ENCODE measurements around the gene AIFM3. TPM values are rescaled to one million over a fixed set of nuclear protein-coding genes. Genes with fewer than 3 reads are reported as not detected.

AIFM3 gene
- total and polyA plus RNA-seq, 2 donors (not counting 3 experiments of a cell fraction or from before 2014, with no cell fraction given) = 0.15 TPM; not detected in 1

GRCh38 chr22:21009638-21010425 is 42.8 kb downstream of the AIFM3 start:
- POLR2A ChIA-PET = no interaction called here
- peak; percentile 51 for DNase-seq (ENCODE audit: low read depth, low spot score)

More at GRCh38 chr22:21009638-21010425, 42.8 kb downstream of the AIFM3 start:
- intact Hi-C loops (cut with micrococcal nuclease) (no loop called here), dilution Hi-C loops (cut with MboI; ENCODE audit: extremely low pct_ligation_motif_present, low sequenced_read_pairs) (no loop called here)
- no peak overlapping the region for H3K4me2 ChIP-seq (ENCODE audit: insufficient read depth, low read length)
- CTCF ChIA-PET = interaction anchor here (1.0 kb wide), 1 partner anchor 124 kb away, joined by 3 read pairs; no protein-coding TSS in a partner anchor
- no peak overlapping the region for H3K9ac ChIP-seq (replicated peaks; ENCODE audit: extremely low read depth, insufficient read depth, low read length)
- no peaks in the 10 kb centered on the region for H3K36me3 ChIP-seq (ENCODE audit: control insufficient read depth in 2 of 2, extremely low read depth in 1 of 2, insufficient read depth in 2 of 2, low read length in 2 of 2)
- TF ChIP-seq MYC (IDR thresholded peaks at IDR 0.05; ENCODE audit: low read depth, low read length) (no peak), POLR2AphosphoS5 (IDR thresholded peaks at IDR 0.05; ENCODE audit: insufficient read depth, low read depth, low read length) (no peak), EZH2 (IDR thresholded peaks at IDR 0.05; ENCODE audit: borderline replicate concordance, low read depth, low read length, severe bottlenecking) (no peak), GATA2 (IDR thresholded peaks at IDR 0.05; ENCODE audit: insufficient read depth, insufficient read length, low read depth, low read length) (no peak), MAX (IDR thresholded peaks at IDR 0.05; ENCODE audit: insufficient read depth, insufficient read length) (no peak), FOS (IDR thresholded peaks at IDR 0.05; ENCODE audit: borderline replicate concordance, insufficient read depth, low read length) (no peak), POLR2A (IDR thresholded peaks at IDR 0.05; ENCODE audit: low read depth, low read length) (no peak), JUN (IDR thresholded peaks at IDR 0.05; ENCODE audit: borderline replicate concordance, insufficient read depth, insufficient read length, low read depth) (no peak)
- TF ChIP-seq, protein P1, sequence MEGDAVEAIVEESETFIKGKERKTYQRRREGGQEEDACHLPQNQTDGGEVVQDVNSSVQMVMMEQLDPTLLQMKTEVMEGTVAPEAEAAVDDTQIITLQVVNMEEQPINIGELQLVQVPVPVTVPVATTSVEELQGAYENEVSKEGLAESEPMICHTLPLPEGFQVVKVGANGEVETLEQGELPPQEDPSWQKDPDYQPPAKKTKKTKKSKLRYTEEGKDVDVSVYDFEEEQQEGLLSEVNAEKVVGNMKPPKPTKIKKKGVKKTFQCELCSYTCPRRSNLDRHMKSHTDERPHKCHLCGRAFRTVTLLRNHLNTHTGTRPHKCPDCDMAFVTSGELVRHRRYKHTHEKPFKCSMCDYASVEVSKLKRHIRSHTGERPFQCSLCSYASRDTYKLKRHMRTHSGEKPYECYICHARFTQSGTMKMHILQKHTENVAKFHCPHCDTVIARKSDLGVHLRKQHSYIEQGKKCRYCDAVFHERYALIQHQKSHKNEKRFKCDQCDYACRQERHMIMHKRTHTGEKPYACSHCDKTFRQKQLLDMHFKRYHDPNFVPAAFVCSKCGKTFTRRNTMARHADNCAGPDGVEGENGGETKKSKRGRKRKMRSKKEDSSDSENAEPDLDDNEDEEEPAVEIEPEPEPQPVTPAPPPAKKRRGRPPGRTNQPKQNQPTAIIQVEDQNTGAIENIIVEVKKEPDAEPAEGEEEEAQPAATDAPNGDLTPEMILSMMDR (IDR thresholded peaks at IDR 0.05; ENCODE audit: extremely low read depth in 1 of 2, insufficient read depth in 1 of 2, low read depth in 1 of 2, low read length in 2 of 2) = no peak
- H3K9me1 ChIP-seq (replicated peaks; ENCODE audit: control insufficient read depth, extremely low read depth, insufficient read depth, low read length) = no peaks in the 10 kb centered on the region
- H2AFZ ChIP-seq (ENCODE audit: low read depth, low read length) = no peak overlapping the region
- no peaks in the 10 kb centered on the region for H3K9me3 ChIP-seq (replicated peaks; ENCODE audit: control insufficient read depth, insufficient read depth, low read length)
- H3K4me3 ChIP-seq (replicated peaks in 1 of 3; ENCODE audit: insufficient read depth in 1 of 3, low read depth in 1 of 3, low read length in 3 of 3) = no peak overlapping the region
- H3K79me2 ChIP-seq (ENCODE audit: control insufficient read depth, insufficient read depth, low read length) = no peaks in the 10 kb centered on the region
- no peak for FAIRE-seq
- no TSS peak for BruUV-seq (replicated peaks)
- no peaks in the 10 kb centered on the region for H3K27me3 ChIP-seq (ENCODE audit: control insufficient read depth in 2 of 2, insufficient read depth in 2 of 2, low read length in 2 of 2)
- no peaks in the 10 kb centered on the region for H4K20me1 ChIP-seq (replicated peaks; ENCODE audit: control insufficient read depth, extremely low read depth, insufficient read depth, low read length)
- H3K4me1 ChIP-seq (ENCODE audit: control insufficient read depth, extremely low read depth, insufficient read depth, low read length) = peaks cover 11% of the 10 kb centered on the region
- H3K27ac ChIP-seq (ENCODE audit: insufficient read depth, low read depth, low read length) = no peak overlapping the region

Data from endothelial cell of umbilical vein (primary cell).